ENCODE results near the gene TNFRSF6B.

- TF ChIP-seq OSR1 (CRISPR knock-in tag; IDR thresholded peaks at IDR 0.05) (no peak), GLIS3 (CRISPR knock-in tag; IDR thresholded peaks at IDR 0.05) (no peak), ZNF8 (CRISPR knock-in tag; IDR thresholded peaks at IDR 0.05) (no peak), ARNTL (CRISPR knock-in tag; IDR thresholded peaks at IDR 0.05; ENCODE audit: borderline replicate concordance, low read depth) (no peak)
Observed at GRCh38 chr20:63661108-63661507, 35.3 kb upstream of the TNFRSF6B start.

Data from SK-N-SH treated with all-trans-retinoic acid at 6 μM for 48 hours (cell line).